Measurements from ENCODE around the gene ACTA1. TPM values are rescaled to one million over a fixed set of nuclear protein-coding genes. Genes with fewer than 3 reads are reported as not detected.

The ACTA1 gene
- total and polyA plus RNA-seq, 10 of the 15 experiments (the other 5 are each of a cell fraction or from before 2014, with no cell fraction given): 0.05 to 0.35 (median 0.12) TPM; not detected in 7

DNA sequence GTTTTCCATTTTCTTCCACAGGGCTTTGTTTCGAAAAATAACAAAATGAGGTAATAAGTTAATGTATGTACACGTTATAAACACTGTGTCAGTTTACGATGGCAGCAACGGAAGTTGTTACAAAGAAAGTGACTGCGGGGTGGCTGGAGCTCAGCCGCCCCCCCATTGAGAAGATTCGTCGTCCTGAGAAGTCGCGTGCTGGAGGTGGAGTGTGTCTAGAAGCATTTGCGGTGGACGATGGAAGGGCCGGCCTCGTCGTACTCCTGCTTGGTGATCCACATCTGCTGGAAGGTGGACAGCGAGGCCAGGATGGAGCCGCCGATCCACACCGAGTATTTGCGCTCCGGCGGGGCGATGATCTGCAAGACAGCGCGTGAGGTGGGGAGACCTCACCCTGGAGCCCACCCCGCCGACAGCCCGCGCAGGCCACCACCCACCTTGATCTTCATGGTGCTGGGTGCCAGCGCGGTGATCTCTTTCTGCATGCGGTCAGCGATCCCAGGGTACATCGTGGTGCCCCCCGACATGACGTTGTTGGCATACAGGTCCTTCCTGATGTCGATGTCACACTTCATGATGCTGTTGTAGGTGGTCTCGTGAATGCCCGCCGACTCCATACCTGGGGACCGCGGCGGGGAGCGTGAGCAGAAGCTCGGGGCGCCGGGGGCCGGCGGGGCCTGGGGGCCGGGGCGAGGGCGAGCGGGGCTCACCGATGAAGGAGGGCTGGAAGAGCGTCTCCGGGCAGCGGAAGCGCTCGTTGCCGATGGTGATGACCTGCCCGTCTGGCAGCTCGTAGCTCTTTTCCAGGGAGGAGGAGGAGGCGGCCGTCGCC is 2.4 kb downstream of the ACTA1 start (continued):
- no peak for TF ChIP-seq FOS (IDR thresholded peaks at IDR 0.05; ENCODE audit: borderline replicate concordance, extremely low read depth, insufficient read length)

- peak; percentile 91 for TF ChIP-seq REST (IDR thresholded peaks at IDR 0.05; ENCODE audit: low read depth, low read length)
- TF ChIP-seq EZH2 (IDR thresholded peaks at IDR 0.05; ENCODE audit: borderline replicate concordance, control insufficient read depth, low read depth, low read length): 0 out of 2 replicates have a peak, but pooled peaks have one; percentile 21
- TF ChIP-seq SMAD1 (IDR thresholded peaks at IDR 0.05; ENCODE audit: low read depth, partially characterized antibody): no peak
- WGBS (ENCODE audit: insufficient coverage, insufficient replicate concordance, low lambda C conversion rate, missing lambda C conversion rate): 34% methylated on average over 16 of the region's 16 CpGs
- POLR2A ChIA-PET: interaction anchor here (0.6 kb wide), 1 partner anchor 9 kb away, joined by 3 read pairs; no protein-coding TSS in a partner anchor
Measured at GRCh38 chr1:229430761-229431283, 3.1 kb downstream of the ACTA1 start.

More at GRCh38 chr1:229430761-229431283, 3.1 kb downstream of the ACTA1 start:
- peaks cover 8% of the 10 kb centered on the region; the same call in 1 of the 3 replicates for H3K9me3 ChIP-seq (replicated peaks; ENCODE audit: control insufficient read depth, insufficient read depth, low read length)
- no TSS peak for BruUV-seq (replicated peaks)
- no peak overlapping the region for H2AFZ ChIP-seq (ENCODE audit: control insufficient read depth, low read depth, low read length)
- H3K27ac ChIP-seq (ENCODE audit: control insufficient read depth, insufficient read depth): no peak overlapping the region
- H4K20me1 ChIP-seq (ENCODE audit: control insufficient read depth, insufficient read depth): no peaks in the 10 kb centered on the region; the same call in 1 of the 2 replicates
- no peak overlapping the region for H3K9ac ChIP-seq (ENCODE audit: control insufficient read depth, insufficient read depth, low read length)
- SMC1A ChIA-PET (ENCODE audit: uncharacterized antibody, unreplicated experiment): no interaction called here
- ATAC-seq (peak; percentile 46; the same call in 1 of the 3 replicates), FAIRE-seq (no peak), DNase-seq (ENCODE audit: low read depth, low spot score) (no peak)
- peaks cover 13 to 14% of the 10 kb centered on the region in 2 experiments for H3K27me3 ChIP-seq (replicated peaks in 1 of 2; ENCODE audit: control insufficient read depth in 2 of 2, insufficient read depth in 2 of 2, low read length in 1 of 2)
- intact Hi-C loops (cut with micrococcal nuclease; ENCODE audit: unreplicated experiment): no loop called here
- RAD21 ChIA-PET (ENCODE audit: unreplicated experiment): no interaction called here
- CTCF ChIA-PET: no interaction called here
- no peaks in the 10 kb centered on the region for H3K36me3 ChIP-seq (ENCODE audit: control insufficient read depth in 2 of 2, insufficient read depth in 2 of 2, low read length in 1 of 2)
- no peak overlapping the region for H3K4me3 ChIP-seq
- no peaks in the 10 kb centered on the region for H3K4me1 ChIP-seq (ENCODE audit: control insufficient read depth, insufficient read depth, low read length)
- in situ Hi-C loops (cut with MboI): no loop called here
- H3K79me2 ChIP-seq (ENCODE audit: control insufficient read depth, insufficient read depth, low read length): no peaks in the 10 kb centered on the region
- no peak overlapping the region for H3K4me2 ChIP-seq (ENCODE audit: control insufficient read depth, insufficient read depth)

All from GM12878 (cell line).